CD4-positive, alpha-beta memory T cell (primary cell): ENCODE data around the gene GGNBP2. TPM values are rescaled to one million over a fixed set of nuclear protein-coding genes. Genes with fewer than 3 reads are reported as not detected.

Experiments used
- CTCF ChIA-PET: fragments of 350-600 bp; sonication (Branson Sonifier 250); formaldehyde crosslinking; loops from one replicate; lab custom pipeline; 2021; ENCODE audit warnings: inconsistent platforms; ENCODE audit not compliant: partially characterized antibody; lab: Charles Lee
- POLR2A ChIA-PET: fragments of 350-600 bp; sonication (Branson Sonifier 250); formaldehyde crosslinking; loops from one replicate; lab custom pipeline; 2021; ENCODE audit not compliant: partially characterized antibody; lab: Charles Lee
- DNase-seq, 5 donors: peaks; one replicate each; pipeline versions ENCODE4 v3.0.0 to v3.0.0-alpha.2; 2020 to 2022; ENCODE audit warnings: mixed read lengths in 1 of 5
- H3K27ac ChIP-seq: one replicate; pipeline ENCODE4 v1.7.0; 2013; ENCODE audit warnings: low read depth, low read length
- H3K27me3 ChIP-seq: 2 replicates; pipeline ENCODE4 v1.7.0; 2013; ENCODE audit warnings: mild to moderate bottlenecking, low read length, moderate library complexity; ENCODE audit not compliant: insufficient read depth
- H3K36me3 ChIP-seq: 2 replicates; pipeline ENCODE4 v1.7.0; 2013; ENCODE audit warnings: mild to moderate bottlenecking, low read length, moderate library complexity; ENCODE audit not compliant: insufficient read depth
- H3K4me1 ChIP-seq: 2 replicates; pipeline ENCODE4 v1.7.0; 2013; ENCODE audit warnings: mild to moderate bottlenecking, low read length, moderate library complexity; ENCODE audit not compliant: insufficient read depth
- H3K4me3 ChIP-seq, 2 donors: one replicate each; pipeline ENCODE4 v1.7.0; 2013; ENCODE audit warnings: low read length in 2 of 2, mild to moderate bottlenecking in 1 of 2
- H3K9me3 ChIP-seq, 2 donors: one replicate each; pipeline ENCODE4 v1.7.0; 2013; ENCODE audit warnings: low read length in 2 of 2, control low read depth in 1 of 2; ENCODE audit not compliant: control insufficient read depth in 1 of 2
- H3K27ac Mint-ChIP-seq, 7 donors: one replicate each; pipeline ENCODE4 v1.8.0; 2020 to 2021; ENCODE audit warnings: mixed read lengths in 7 of 7, mild to moderate bottlenecking in 6 of 7, inconsistent platforms in 3 of 7, moderate library complexity in 3 of 7
- H3K27me3 Mint-ChIP-seq, 2 donors: one replicate each; pipeline ENCODE4 v1.8.0; 2020 to 2021; ENCODE audit warnings: mixed read lengths in 2 of 2
- H3K36me3 Mint-ChIP-seq, 2 donors: one replicate each; pipeline ENCODE4 v1.8.0; 2020 to 2021; ENCODE audit warnings: mixed read lengths in 2 of 2, inconsistent platforms in 1 of 2, mild to moderate bottlenecking in 1 of 2
- H3K4me1 Mint-ChIP-seq, 4 donors: one replicate each; pipeline ENCODE4 v1.8.0; 2020 to 2021; ENCODE audit warnings: mixed read lengths in 4 of 4, mild to moderate bottlenecking in 1 of 4
- H3K4me3 Mint-ChIP-seq, 8 donors: one replicate each; pipeline ENCODE4 v1.8.0; 2020 to 2021; ENCODE audit warnings: mixed read lengths in 8 of 8, mild to moderate bottlenecking in 7 of 8, moderate library complexity in 6 of 8, inconsistent platforms in 3 of 8
- H3K9me3 Mint-ChIP-seq, 8 donors: one replicate each; pipeline ENCODE4 v1.8.0; 2020 to 2021; ENCODE audit warnings: mixed read lengths in 8 of 8, mild to moderate bottlenecking in 5 of 8, inconsistent platforms in 3 of 8, moderate library complexity in 1 of 8
- intact Hi-C: fragments of 100-400 bp; cut with micrococcal nuclease; formaldehyde crosslinking; loops from one replicate; pipeline ENCODE4 v1.15.1; 2023
- polyA plus RNA-seq, 2 donors: library from polyadenylated mRNA; unstranded; fragments of 300-500 nt; fragmentation: Illumina TruSeq; gene quantifications; one replicate each; pipeline ENCODE4 v1.2.3, GENCODE V29; 2021
- total RNA-seq, 2 experiments: library from RNA; stranded (reverse); gene quantifications; one replicate each; pipeline ENCODE4 v1.2.3, GENCODE V29; 2021

GGNBP2 gene
- total and polyA plus RNA-seq, 4 experiments from 2014 or later: 45.5 to 143 (median 112) TPM

GRCh38 chr17:36608280-36608679 lies 63.6 kb downstream of the GGNBP2 start:
- H3K9me3 ChIP-seq: no peaks in the 10 kb centered on the region
- intact Hi-C loops: loop anchor here (10.0 kb wide), 1 partner anchor 337 kb away; the partner anchor contains the start of gene AATF
- no peaks in the 10 kb centered on the region for H3K27me3 ChIP-seq
- H3K27ac Mint-ChIP-seq: no peak overlapping the region
- no peak for DNase-seq
- peaks cover 20% of the 10 kb centered on the region for H3K4me1 ChIP-seq
- H3K4me3 ChIP-seq: no peak overlapping the region
- no peak overlapping the region for H3K4me3 Mint-ChIP-seq
- CTCF ChIA-PET: no interaction called here
- H3K4me1 Mint-ChIP-seq: peaks cover 16 to 40% (median 24%) of the 10 kb centered on the region in 4 donors
- H3K9me3 Mint-ChIP-seq: no peaks in the 10 kb centered on the region
- no peak overlapping the region for H3K27ac ChIP-seq
- no peaks in the 10 kb centered on the region for H3K27me3 Mint-ChIP-seq
- POLR2A ChIA-PET: no interaction called here
- H3K36me3 Mint-ChIP-seq: peaks cover 6 to 12% of the 10 kb centered on the region in 2 donors
- no peaks in the 10 kb centered on the region for H3K36me3 ChIP-seq

- Histone ChIP-seq H3K9me3 (no peaks in the 10 kb centered on the region), H3K27me3 (no peaks in the 10 kb centered on the region), H3K36me3 (no peaks in the 10 kb centered on the region), H3K4me3 (no peak overlapping the region), H3K4me1 (peaks cover 15% of the 10 kb centered on the region), H3K27ac (no peak overlapping the region)
- no peak for DNase-seq
- Mint-ChIP-seq H3K4me1 (peaks cover 14 to 37% (median 22%) of the 10 kb centered on the region in 4 donors), H3K4me3 (no peak overlapping the region), H3K36me3 (peaks cover 6 to 12% of the 10 kb centered on the region in 2 donors), H3K27me3 (no peaks in the 10 kb centered on the region), H3K9me3 (no peaks in the 10 kb centered on the region), H3K27ac (peak overlapping the region in 2 of 7 donors; percentile 57 to 69)
- intact Hi-C loops: loop anchor here (10.0 kb wide), 1 partner anchor 336 kb away; the partner anchor contains the start of gene AATF
- CTCF ChIA-PET: no interaction called here
- POLR2A ChIA-PET: no interaction called here
Observed at GRCh38 chr17:36608794-36609497, 64.2 kb downstream of the GGNBP2 start.

- Histone ChIP-seq H3K4me3 (no peak overlapping the region), H3K4me1 (peaks cover 12% of the 10 kb centered on the region), H3K9me3 (no peaks in the 10 kb centered on the region), H3K36me3 (no peaks in the 10 kb centered on the region), H3K27ac (no peak overlapping the region), H3K27me3 (no peaks in the 10 kb centered on the region)
- H3K36me3 Mint-ChIP-seq: peaks cover 3 to 12% of the 10 kb centered on the region in 2 donors
- peaks cover 10 to 31% (median 17%) of the 10 kb centered on the region in 4 donors for H3K4me1 Mint-ChIP-seq
- CTCF ChIA-PET: no interaction called here
- POLR2A ChIA-PET: no interaction called here
- intact Hi-C loops: loop anchor here (10.0 kb wide), 1 partner anchor 335 kb away; the partner anchor contains the start of gene AATF
- H3K27ac Mint-ChIP-seq: peak overlapping the region in 1 of 7 donors; percentile 69
- peaks cover 0 to 2% (median 0%) of the 10 kb centered on the region in 8 donors for H3K9me3 Mint-ChIP-seq
- no peak overlapping the region for H3K4me3 Mint-ChIP-seq
- DNase-seq: no peak
- H3K27me3 Mint-ChIP-seq: no peaks in the 10 kb centered on the region
Observed at GRCh38 chr17:36609498-36609862, 64.8 kb downstream of the GGNBP2 start.

GRCh38 chr17:36610474-36610873 lies 65.8 kb downstream of the GGNBP2 start:
- Histone ChIP-seq H3K4me3 (no peak overlapping the region), H3K9me3 (no peaks in the 10 kb centered on the region), H3K27ac (no peak overlapping the region), H3K27me3 (no peaks in the 10 kb centered on the region), H3K4me1 (peaks cover 9% of the 10 kb centered on the region), H3K36me3 (no peaks in the 10 kb centered on the region)
- ChIA-PET POLR2A (no interaction called here), CTCF (interaction anchor here (1.3 to 2.6 kb wide), 2 partner anchors 9 to 18 kb away, joined by 3 to 8 read pairs; partner anchors contain the start of gene MRM1)
- H3K36me3 Mint-ChIP-seq: peaks cover 3 to 12% of the 10 kb centered on the region in 2 donors
- H3K27ac Mint-ChIP-seq: no peak overlapping the region
- peaks cover 8 to 23% (median 14%) of the 10 kb centered on the region in 4 donors for H3K4me1 Mint-ChIP-seq
- intact Hi-C loops: no loop called here
- no peak for DNase-seq
- H3K4me3 Mint-ChIP-seq: no peak overlapping the region
- H3K9me3 Mint-ChIP-seq: peaks cover 0 to 2% (median 0%) of the 10 kb centered on the region in 8 donors
- H3K27me3 Mint-ChIP-seq: no peaks in the 10 kb centered on the region

GRCh38 chr17:36611345-36612072 lies 66.8 kb downstream of the GGNBP2 start:
- H3K4me1 Mint-ChIP-seq: peaks cover 1 to 15% (median 7%) of the 10 kb centered on the region in 4 donors

GRCh38 chr17:36612323-36612722 lies 67.6 kb downstream of the GGNBP2 start:
- peaks cover 0 to 2% (median 0%) of the 10 kb centered on the region in 8 donors for H3K9me3 Mint-ChIP-seq
- no peak overlapping the region for H3K27ac Mint-ChIP-seq
- no peak overlapping the region for H3K4me3 Mint-ChIP-seq
- H3K36me3 Mint-ChIP-seq: peaks cover 0 to 6% of the 10 kb centered on the region in 2 donors
- H3K4me1 Mint-ChIP-seq: peaks cover 1 to 15% (median 7%) of the 10 kb centered on the region in 4 donors
- DNase-seq: no peak
- peaks cover 3% of the 10 kb centered on the region for H3K4me1 ChIP-seq
- H3K9me3 ChIP-seq: no peaks in the 10 kb centered on the region
- intact Hi-C loops: no loop called here
- no peaks in the 10 kb centered on the region for H3K27me3 Mint-ChIP-seq
- no peak overlapping the region for H3K27ac ChIP-seq
- POLR2A ChIA-PET: no interaction called here
- CTCF ChIA-PET: interaction anchor here (2.6 kb wide), 1 partner anchor 11 kb away, joined by 8 read pairs; the partner anchor contains the start of gene MRM1
- no peaks in the 10 kb centered on the region for H3K36me3 ChIP-seq
- H3K4me3 ChIP-seq: no peak overlapping the region
- no peaks in the 10 kb centered on the region for H3K27me3 ChIP-seq

More at GRCh38 chr17:36611345-36612072, 66.8 kb downstream of the GGNBP2 start:
- Mint-ChIP-seq H3K27ac (peak overlapping the region in 1 of 7 donors; percentile 52), H3K9me3 (peaks cover 0 to 2% (median 0%) of the 10 kb centered on the region in 8 donors), H3K36me3 (peaks cover 0 to 6% of the 10 kb centered on the region in 2 donors), H3K27me3 (no peaks in the 10 kb centered on the region), H3K4me3 (no peak overlapping the region)
- Histone ChIP-seq H3K27ac (no peak overlapping the region), H3K27me3 (no peaks in the 10 kb centered on the region), H3K36me3 (no peaks in the 10 kb centered on the region), H3K4me1 (peaks cover 3% of the 10 kb centered on the region), H3K4me3 (no peak overlapping the region), H3K9me3 (no peaks in the 10 kb centered on the region)
- POLR2A ChIA-PET: no interaction called here
- CTCF ChIA-PET: interaction anchor here (1.3 to 2.6 kb wide), 2 partner anchors 10 to 19 kb away, joined by 3 to 8 read pairs; partner anchors contain the start of gene MRM1
- no peak for DNase-seq
- intact Hi-C loops: no loop called here

- H3K4me1 Mint-ChIP-seq: peaks cover 1 to 9% (median 2%) of the 10 kb centered on the region in 4 donors
- H3K27me3 Mint-ChIP-seq: peaks cover 0 to 1% of the 10 kb centered on the region in 2 donors
- peaks cover 0 to 2% of the 10 kb centered on the region in 2 donors for H3K36me3 Mint-ChIP-seq
- Histone ChIP-seq H3K4me1 (peaks cover 3% of the 10 kb centered on the region), H3K4me3 (no peak overlapping the region), H3K36me3 (no peaks in the 10 kb centered on the region), H3K27me3 (no peaks in the 10 kb centered on the region), H3K27ac (no peak overlapping the region), H3K9me3 (no peaks in the 10 kb centered on the region)
- no peak overlapping the region for H3K4me3 Mint-ChIP-seq
- DNase-seq: no peak
- ChIA-PET POLR2A (no interaction called here), CTCF (no interaction called here)
- H3K9me3 Mint-ChIP-seq: peaks cover 0 to 2% (median 0%) of the 10 kb centered on the region in 8 donors
- intact Hi-C loops: no loop called here
- H3K27ac Mint-ChIP-seq: no peak overlapping the region
Observed at GRCh38 chr17:36613155-36613554, 68.4 kb downstream of the GGNBP2 start.
